Thoracic aorta (tissue), 2 donors: ENCODE measurements around the gene ATP7A. TPM values are rescaled to one million over a fixed set of nuclear protein-coding genes. Genes with fewer than 3 reads are reported as not detected.
A peak's percentile ranks its signal among the peaks of the same experiment; 100 is the strongest.
"Not testable (repeated sequence)": the region's sequence is repeated elsewhere in the genome, so short reads cannot be mapped to it uniquely, and the experiment has no call there.

Source experiments
- ATAC-seq: fragments of 150-250 bp; one replicate; pipeline ENCODE4 v1.8.0; 2017; ENCODE audit warnings: low read depth; ENCODE audit not compliant: insufficient number of reproducible peaks, low FRiP score
- DNase-seq: peaks from one replicate; pipeline ENCODE4 v3.0.0-alpha.2; 2020; ENCODE audit warnings: low spot score
- H3K27ac ChIP-seq, 2 donors: fragments of 200-600 bp; sonication (generic); 1 replicate in 1 of 2; 2 replicates in 1 of 2; pipeline ENCODE4 v1.5.1; 2016; ENCODE audit warnings: mild to moderate bottlenecking in 2 of 2, moderate library complexity in 2 of 2
- H3K27me3 ChIP-seq: fragments of 200-600 bp; sonication (generic); replicated peaks from 2 replicates; pipeline ENCODE4 v1.6.0; 2016; ENCODE audit warnings: mild to moderate bottlenecking; ENCODE audit not compliant: insufficient read depth
- H3K36me3 ChIP-seq: fragments of 200-600 bp; sonication (generic); one replicate; pipeline ENCODE4 v1.5.1; 2016
- H3K4me1 ChIP-seq, 2 donors: fragments of 200-600 bp; sonication (generic); 1 replicate in 1 of 2; 2 replicates in 1 of 2; pipeline versions ENCODE4 v1.5.1 to v1.6.0; 2016; ENCODE audit warnings: low read depth in 2 of 2, mild to moderate bottlenecking in 1 of 2; ENCODE audit not compliant: control insufficient read depth in 1 of 2
- H3K4me3 ChIP-seq: fragments of 200-600 bp; sonication (generic); 2 replicates; pipeline ENCODE4 v1.5.1; 2016; ENCODE audit warnings: mild to moderate bottlenecking
- H3K9me3 ChIP-seq: fragments of 200-600 bp; sonication (generic); 2 replicates; pipeline ENCODE4 v1.5.1; 2016
- total RNA-seq, 2 donors: library from RNA; depleted of rRNA; stranded (reverse); fragments of >200 nt; gene quantifications; one replicate each; pipeline versions ENCODE4 v1.1.0 to v1.2.3, GENCODE V29; 2016
- TF ChIP-seq, protein P1 (sequence below): fragments of 200-600 bp; sonication (generic); IDR thresholded peaks from one replicate; pipeline ENCODE4 v1.5.1; 2019; ENCODE audit warnings: antibody characterized with exemption

The ATP7A gene
- total RNA-seq, result 10 to 100 TPM; 11.8 to 18.2 TPM

DNA sequence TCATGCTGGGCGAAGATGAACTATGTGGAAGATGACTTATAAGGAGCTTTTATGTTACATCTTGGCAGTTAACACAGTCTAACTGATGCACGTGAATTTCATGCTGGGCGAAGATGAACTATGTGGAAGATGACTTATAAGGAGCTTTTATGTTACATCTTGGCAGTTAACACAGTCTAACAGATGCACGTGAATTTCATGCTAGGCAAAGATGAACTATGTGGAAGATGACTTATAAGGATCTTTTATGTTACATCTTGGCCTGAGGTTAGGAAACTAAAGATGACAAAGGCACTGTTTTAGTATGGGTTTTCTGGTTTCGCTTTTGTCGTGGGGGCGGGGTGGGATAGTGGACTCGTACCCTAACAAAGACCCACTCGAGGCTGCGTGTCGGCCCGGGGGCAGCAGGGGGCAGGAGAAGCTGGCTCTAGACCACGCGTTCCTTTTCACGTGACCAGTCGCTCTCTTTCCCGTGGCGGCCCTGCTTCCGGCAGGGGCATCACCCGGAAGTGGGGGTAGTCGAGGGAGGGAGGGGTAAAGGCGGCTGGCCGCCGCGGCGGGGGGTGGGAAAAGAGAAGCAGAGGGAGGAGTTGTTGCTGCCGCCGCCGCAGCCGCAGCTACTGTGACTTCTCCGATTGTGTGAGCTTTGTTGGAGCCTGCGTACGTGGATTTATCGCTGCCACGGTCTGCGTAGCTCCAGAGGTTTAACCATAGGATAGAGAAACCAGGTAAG is at the start of gene ATP7A:
Gene ATP7A, plus strand, starts transcription at position 586 of the 733 bp plus-strand sequence. CDS start 60,949 bp downstream, outside the sequence.
- Histone ChIP-seq H3K9me3 (no peaks in the 10 kb centered on the region), H3K27ac (peak within 1 kb of the TSS; percentile 76 to 89), H3K36me3 (no peaks in the 10 kb centered on the region), H3K27me3 (no peaks in the 10 kb centered on the region), H3K4me3 (peak within 1 kb of the TSS; percentile 82), H3K4me1 (peaks cover 5 to 8% of the 10 kb centered on the region in 2 donors)
- TF ChIP-seq, protein P1, sequence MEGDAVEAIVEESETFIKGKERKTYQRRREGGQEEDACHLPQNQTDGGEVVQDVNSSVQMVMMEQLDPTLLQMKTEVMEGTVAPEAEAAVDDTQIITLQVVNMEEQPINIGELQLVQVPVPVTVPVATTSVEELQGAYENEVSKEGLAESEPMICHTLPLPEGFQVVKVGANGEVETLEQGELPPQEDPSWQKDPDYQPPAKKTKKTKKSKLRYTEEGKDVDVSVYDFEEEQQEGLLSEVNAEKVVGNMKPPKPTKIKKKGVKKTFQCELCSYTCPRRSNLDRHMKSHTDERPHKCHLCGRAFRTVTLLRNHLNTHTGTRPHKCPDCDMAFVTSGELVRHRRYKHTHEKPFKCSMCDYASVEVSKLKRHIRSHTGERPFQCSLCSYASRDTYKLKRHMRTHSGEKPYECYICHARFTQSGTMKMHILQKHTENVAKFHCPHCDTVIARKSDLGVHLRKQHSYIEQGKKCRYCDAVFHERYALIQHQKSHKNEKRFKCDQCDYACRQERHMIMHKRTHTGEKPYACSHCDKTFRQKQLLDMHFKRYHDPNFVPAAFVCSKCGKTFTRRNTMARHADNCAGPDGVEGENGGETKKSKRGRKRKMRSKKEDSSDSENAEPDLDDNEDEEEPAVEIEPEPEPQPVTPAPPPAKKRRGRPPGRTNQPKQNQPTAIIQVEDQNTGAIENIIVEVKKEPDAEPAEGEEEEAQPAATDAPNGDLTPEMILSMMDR, result peak; percentile 50
- peak; percentile 45 for DNase-seq
- peak; percentile 98 for ATAC-seq

DNA sequence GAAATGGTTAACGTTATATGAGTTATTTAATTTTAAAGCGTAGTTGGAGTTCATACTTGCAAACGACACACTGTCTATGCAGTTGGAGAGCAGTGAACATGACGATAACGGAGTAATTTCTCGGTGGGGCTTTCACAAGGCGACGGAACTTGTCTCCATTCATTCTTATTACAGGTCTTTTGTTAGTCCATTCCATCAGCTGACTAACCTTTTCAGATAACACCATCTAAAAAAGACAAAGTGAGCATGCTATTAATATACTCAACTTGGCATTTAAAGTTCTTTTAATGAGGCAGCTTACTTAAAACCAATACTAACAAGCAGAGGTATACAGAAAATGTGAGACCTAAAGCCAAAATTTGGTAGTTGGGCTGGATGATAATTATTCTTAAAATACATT is 35.1 kb upstream of the ATP7A start:
- Histone ChIP-seq H3K27me3 (no peaks in the 10 kb centered on the region), H3K9me3 (no peaks in the 10 kb centered on the region), H3K36me3 (no peaks in the 10 kb centered on the region), H3K27ac (no peak overlapping the region), H3K4me3 (no peak overlapping the region), H3K4me1 (no peaks in the 10 kb centered on the region)
- ATAC-seq, result no peak
- TF ChIP-seq, protein P1, result no peak
- DNase-seq, result no peak

DNA sequence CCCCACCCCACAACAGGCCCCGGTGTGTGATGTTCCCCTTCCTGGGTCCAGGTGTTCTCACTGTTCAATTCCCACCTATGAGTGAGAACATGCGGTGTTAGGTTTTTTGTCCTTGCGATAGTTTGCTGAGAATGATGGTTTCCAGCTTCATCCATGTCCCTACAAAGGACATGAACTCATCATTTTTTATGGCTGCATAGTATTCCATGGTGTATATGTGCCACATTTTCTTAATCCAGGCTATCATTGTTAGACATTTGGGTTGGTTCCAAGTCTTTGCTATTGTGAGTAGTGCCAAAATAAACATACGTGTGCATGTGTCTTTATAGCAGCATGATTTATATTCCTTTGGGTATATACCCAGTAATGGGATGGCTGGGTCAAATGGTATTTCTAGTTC is 29.1 kb upstream of the ATP7A start:
- not testable (repeated sequence) for H3K27ac ChIP-seq, DNase-seq, H3K4me1 ChIP-seq, H3K27me3 ChIP-seq, H3K4me3 ChIP-seq, H3K36me3 ChIP-seq, ATAC-seq, H3K9me3 ChIP-seq

DNA sequence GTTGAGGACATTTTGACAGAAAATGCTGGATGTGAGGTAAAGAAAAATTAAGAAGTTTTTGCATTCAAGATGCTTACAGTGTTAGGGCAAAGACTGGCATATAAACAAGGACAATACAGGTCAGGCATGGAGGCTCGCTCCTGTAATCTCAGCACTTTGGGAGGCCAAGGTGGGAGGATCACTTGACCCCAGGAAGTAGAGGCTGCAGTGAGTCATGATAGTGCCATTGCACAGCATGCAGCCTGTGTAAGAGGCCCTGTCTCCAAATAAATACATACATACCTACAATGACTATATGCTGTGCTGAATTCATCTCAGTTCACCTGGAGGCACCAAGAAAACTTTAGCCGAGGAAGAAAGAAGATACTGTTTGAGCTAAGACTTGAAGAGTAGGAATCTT is 17.6 kb upstream of the ATP7A start:
- TF ChIP-seq, protein P1, result no peak
- no peak for ATAC-seq
- Histone ChIP-seq H3K4me1 (peaks cover 4 to 22% of the 10 kb centered on the region in 2 donors), H3K4me3 (peak overlapping the region; percentile 7), H3K9me3 (no peaks in the 10 kb centered on the region), H3K27ac (no peak overlapping the region), H3K36me3 (no peaks in the 10 kb centered on the region), H3K27me3 (no peaks in the 10 kb centered on the region)
- DNase-seq, result no peak

DNA sequence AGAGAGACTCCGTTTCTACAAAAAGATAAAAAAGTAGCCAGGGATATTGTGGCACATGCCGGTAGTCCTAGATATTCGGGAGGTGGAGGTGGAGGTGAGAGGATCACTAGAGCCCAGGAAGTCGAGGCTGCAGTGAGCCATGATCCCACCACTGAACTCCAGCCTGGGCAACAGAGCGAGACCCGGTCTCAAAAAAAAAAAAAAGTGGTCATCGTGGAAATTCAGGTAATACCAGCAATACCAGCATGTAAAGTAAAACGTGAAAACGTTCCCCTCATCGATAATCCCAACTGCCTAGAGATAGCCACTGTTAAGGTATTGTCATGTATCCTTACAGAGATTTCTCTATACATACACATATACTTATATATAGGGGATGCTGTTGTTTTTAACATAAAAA is 16.8 kb upstream of the ATP7A start:
- peaks cover 4 to 22% of the 10 kb centered on the region in 2 donors for H3K4me1 ChIP-seq
- peak overlapping the region; percentile 93 for H3K4me3 ChIP-seq
- H3K27ac ChIP-seq, result no peak overlapping the region
- no peak for DNase-seq
- TF ChIP-seq, protein P1, result no peak
- no peaks in the 10 kb centered on the region for H3K36me3 ChIP-seq
- no peaks in the 10 kb centered on the region for H3K27me3 ChIP-seq
- ATAC-seq, result no peak
- H3K9me3 ChIP-seq, result no peaks in the 10 kb centered on the region
